Measurements from ENCODE around the gene KNTC1.

- TF ChIP-seq, protein P1, sequence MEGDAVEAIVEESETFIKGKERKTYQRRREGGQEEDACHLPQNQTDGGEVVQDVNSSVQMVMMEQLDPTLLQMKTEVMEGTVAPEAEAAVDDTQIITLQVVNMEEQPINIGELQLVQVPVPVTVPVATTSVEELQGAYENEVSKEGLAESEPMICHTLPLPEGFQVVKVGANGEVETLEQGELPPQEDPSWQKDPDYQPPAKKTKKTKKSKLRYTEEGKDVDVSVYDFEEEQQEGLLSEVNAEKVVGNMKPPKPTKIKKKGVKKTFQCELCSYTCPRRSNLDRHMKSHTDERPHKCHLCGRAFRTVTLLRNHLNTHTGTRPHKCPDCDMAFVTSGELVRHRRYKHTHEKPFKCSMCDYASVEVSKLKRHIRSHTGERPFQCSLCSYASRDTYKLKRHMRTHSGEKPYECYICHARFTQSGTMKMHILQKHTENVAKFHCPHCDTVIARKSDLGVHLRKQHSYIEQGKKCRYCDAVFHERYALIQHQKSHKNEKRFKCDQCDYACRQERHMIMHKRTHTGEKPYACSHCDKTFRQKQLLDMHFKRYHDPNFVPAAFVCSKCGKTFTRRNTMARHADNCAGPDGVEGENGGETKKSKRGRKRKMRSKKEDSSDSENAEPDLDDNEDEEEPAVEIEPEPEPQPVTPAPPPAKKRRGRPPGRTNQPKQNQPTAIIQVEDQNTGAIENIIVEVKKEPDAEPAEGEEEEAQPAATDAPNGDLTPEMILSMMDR (IDR thresholded peaks at IDR 0.05): no peak
- TF ChIP-seq POLR2A (IDR thresholded peaks at IDR 0.05): no peak
These were observed 7.6 kb upstream of the KNTC1 start for GRCh38 chr12:122519418-122519817.

Measured in heart left ventricle (tissue), 13 donors.